GM12878 (cell line): ENCODE measurements around the gene ASIC4. TPM values are rescaled to one million over a fixed set of nuclear protein-coding genes. Genes with fewer than 3 reads are reported as not detected.

Experiments
- ATAC-seq: fragments of 200-7000 bp; cut with Tn5 transposase; 3 replicates; pipeline ENCODE4 v1.9.1; 2020; ENCODE audit warnings: mild to moderate bottlenecking, moderate library complexity
- BruUV-seq: library from RNA; stranded (reverse); fragments of 400-500 nt; replicated peaks from 2 replicates; lab custom pipeline; 2021; lab: Mats Ljungman, UMichigan
- CTCF ChIA-PET: fragments of 300-600 bp; sonication (Branson Sonifier 250); formaldehyde crosslinking; extraction: SDS; loops from one replicate; lab custom pipeline; 2021; ENCODE audit warnings: inconsistent platforms; lab: Yijun Ruan, JAX
- POLR2A ChIA-PET: fragments of 350-600 bp; formaldehyde crosslinking; extraction: SDS; loops from one replicate; lab custom pipeline; 2021; ENCODE audit warnings: inconsistent platforms; lab: Charles Lee
- RAD21 ChIA-PET: fragments of 300-600 bp; sonication (Branson Sonifier 250); formaldehyde crosslinking; loops from one replicate; lab custom pipeline; 2023; ENCODE audit warnings: antibody characterized with exemption; ENCODE audit not compliant: unreplicated experiment; lab: Charles Lee
- SMC1A ChIA-PET: fragments of 300-600 bp; sonication (Branson Sonifier 250); formaldehyde crosslinking; loops from one replicate; lab custom pipeline; 2023; ENCODE audit not compliant: unreplicated experiment, uncharacterized antibody; lab: Charles Lee
- DNase-seq: peaks from one replicate; pipeline ENCODE4 v3.0.0-alpha.2; 2011; ENCODE audit warnings: low read depth, low spot score
- FAIRE-seq: peaks from 3 replicates; lab custom pipeline; 2011; peaks lifted over from hg19 to GRCh38; lab: Jason Lieb, UNC
- H2AFZ ChIP-seq: 2 replicates; pipeline ENCODE4 v1.6.0; 2011; ENCODE audit warnings: low read depth, low read length, control low read depth; ENCODE audit not compliant: control insufficient read depth
- H3K27ac ChIP-seq: 2 replicates; pipeline ENCODE4 v1.5.1; 2011; ENCODE audit warnings: control low read depth; ENCODE audit not compliant: control insufficient read depth, insufficient read depth
- H3K27me3 ChIP-seq, 2 experiments: replicated peaks in 1 of 2; 2 replicates each; pipeline versions ENCODE4 v1.6.0 to v1.6.1; 2011; ENCODE audit warnings: low read length in 1 of 2; ENCODE audit not compliant: control insufficient read depth in 2 of 2, insufficient read depth in 2 of 2
- H3K36me3 ChIP-seq, 2 experiments: 2 replicates each; pipeline ENCODE4 v1.5.1; 2011; ENCODE audit warnings: low read length in 1 of 2; ENCODE audit not compliant: control insufficient read depth in 2 of 2, insufficient read depth in 2 of 2
- H3K4me1 ChIP-seq: 2 replicates; pipeline ENCODE4 v1.6.1; 2011; ENCODE audit warnings: mild to moderate bottlenecking, low read length, moderate library complexity, mixed read lengths; ENCODE audit not compliant: control insufficient read depth, insufficient read depth
- H3K4me2 ChIP-seq: 2 replicates; pipeline ENCODE4 v1.6.0; 2011; ENCODE audit warnings: control low read depth; ENCODE audit not compliant: control insufficient read depth, insufficient read depth
- H3K4me3 ChIP-seq: fragments of 200-600 bp; sonication (generic); 2 replicates; pipeline ENCODE4 v1.5.1; 2016
- H3K79me2 ChIP-seq: 2 replicates; pipeline ENCODE4 v1.6.0; 2011; ENCODE audit warnings: low read length; ENCODE audit not compliant: control insufficient read depth, insufficient read depth
- H3K9ac ChIP-seq: 2 replicates; pipeline ENCODE4 v1.8.0; 2011; ENCODE audit warnings: low read length, control low read depth, mixed read lengths; ENCODE audit not compliant: control insufficient read depth, insufficient read depth
- H3K9me3 ChIP-seq: replicated peaks from 3 replicates; pipeline ENCODE4 v1.5.1; 2011; ENCODE audit warnings: mild to moderate bottlenecking, low read length; ENCODE audit not compliant: control insufficient read depth, insufficient read depth
- H4K20me1 ChIP-seq: 2 replicates; pipeline ENCODE4 v1.6.0; 2011; ENCODE audit not compliant: control insufficient read depth, insufficient read depth
- ATF2 ChIP-seq: IDR thresholded peaks from 2 replicates; pipeline ENCODE4 v1.6.1; 2012; ENCODE audit warnings: low read length, inconsistent platforms
- ATF7 ChIP-seq: fragments of 450-650 bp; IDR thresholded peaks from 2 replicates; pipeline ENCODE4 v1.6.1; 2016; ENCODE audit warnings: low read depth, mild to moderate bottlenecking
- ELK1 ChIP-seq: IDR thresholded peaks from 2 replicates; pipeline ENCODE4 v1.6.1; 2012; ENCODE audit warnings: low read depth, low read length, improper control_type of control experiment
- GABPA ChIP-seq: IDR thresholded peaks from 2 replicates; pipeline ENCODE4 v1.6.1; 2014; ENCODE audit warnings: antibody characterized with exemption, low read depth, mild to moderate bottlenecking, inconsistent platforms
- HCFC1 ChIP-seq: fragments of 150-350 bp; IDR thresholded peaks from 2 replicates; pipeline ENCODE4 v1.6.1; 2014; ENCODE audit warnings: low read length
- HDAC6 ChIP-seq: fragments of 200-600 bp; sonication (generic); IDR thresholded peaks from one replicate; pipeline ENCODE4 v1.8.0; 2017; ENCODE audit warnings: antibody characterized with exemption; ENCODE audit not compliant: unreplicated experiment
- IRF5 ChIP-seq: fragments of 450-650 bp; IDR thresholded peaks from 2 replicates; pipeline ENCODE4 v1.6.1; 2017; ENCODE audit warnings: borderline replicate concordance
- JUNB ChIP-seq: IDR thresholded peaks from 2 replicates; pipeline ENCODE4 v1.6.1; 2016; ENCODE audit warnings: antibody characterized with exemption, mild to moderate bottlenecking
- NFXL1 ChIP-seq: fragments of 450-650 bp; IDR thresholded peaks from 2 replicates; pipeline ENCODE4 v1.6.1; 2017; ENCODE audit warnings: antibody characterized with exemption, mild to moderate bottlenecking, borderline replicate concordance
- NFYB ChIP-seq: IDR thresholded peaks from 2 replicates; pipeline ENCODE4 v1.6.1; 2011; ENCODE audit warnings: low read depth, mild to moderate bottlenecking, low read length, improper control_type of control experiment, moderate library complexity; ENCODE audit not compliant: insufficient read depth
- PML ChIP-seq: IDR thresholded peaks from 2 replicates; pipeline ENCODE4 v1.6.1; 2012; ENCODE audit warnings: low read length, inconsistent platforms
- POLR2AphosphoS5 ChIP-seq: IDR thresholded peaks from 2 replicates; pipeline ENCODE4 v1.6.1; 2011; ENCODE audit warnings: mild to moderate bottlenecking, low read length, inconsistent platforms
- RAD51 ChIP-seq: fragments of 450-650 bp; IDR thresholded peaks from 2 replicates; pipeline ENCODE4 v1.6.1; 2016; ENCODE audit warnings: moderate library complexity, mild to moderate bottlenecking, inconsistent platforms
- SRF ChIP-seq, 2 experiments: IDR thresholded peaks; 2 replicates each; pipeline ENCODE4 v1.6.1; 2011; ENCODE audit warnings: low read depth in 2 of 2, low read length in 2 of 2, mild to moderate bottlenecking in 1 of 2, moderate library complexity in 1 of 2
- STAT1 ChIP-seq: fragments of 450-650 bp; conservative IDR thresholded peaks from 2 replicates; pipeline ENCODE4 v1.6.1; 2014; ENCODE audit warnings: antibody characterized with exemption, mild to moderate bottlenecking
- WGBS: methylation state at CpG from one replicate; pipeline ENCODE4 v1.1.6; 2016; ENCODE audit warnings: low lambda C conversion rate; ENCODE audit not compliant: insufficient replicate concordance, insufficient coverage; ENCODE audit errors: missing lambda C conversion rate; 5-methylcytosine and 5-hydroxymethylcytosine counted together
- in situ Hi-C: fragments of 300-500 bp; cut with MboI; formaldehyde crosslinking; loops from 9 replicates; pipeline ENCODE4 v1.14.3; 2018; ENCODE audit warnings: mixed read lengths
- intact Hi-C: fragments of 100-400 bp; cut with micrococcal nuclease; formaldehyde crosslinking; loops from one replicate; pipeline ENCODE4 v1.14.2; 2022; ENCODE audit not compliant: unreplicated experiment
- polyA plus RNA-seq, 11 experiments: library from polyadenylated mRNA; depleted of rRNA in 4 of 11; unstranded in 6 of 11; stranded (reverse) in 5 of 11; fragments of >200 nt; fragmentation: Nextera tagmentation in 4 of 11; fragmentation: Illumina TruSeq in 1 of 11; extraction: Ambion mirVana in 4 of 11; extraction: Trizol in 1 of 11; gene quantifications; 1 replicate in 1 of 11; 2 replicates in 10 of 11; pipeline versions ENCODE4 v1.2.1 to v1.2.3, GENCODE V29; 2011 to 2016; ENCODE audit warnings: inconsistent platforms in 2 of 11, missing spikeins in 2 of 11, low read depth in 1 of 11
- total RNA-seq, 4 experiments: library from RNA; depleted of rRNA in 3 of 4; stranded (reverse); fragments of >200 nt in 3 of 4; fragmentation: Illumina TruSeq in 1 of 4; extraction: Trizol in 1 of 4; gene quantifications; 2 replicates each; pipeline versions ENCODE4 v1.2.1 to v1.2.3, GENCODE V29; 2013 to 2021

ASIC4 gene
- total and polyA plus RNA-seq, 10 of the 15 experiments (the other 5 are each of a cell fraction or from before 2014, with no cell fraction given): 0.01 TPM; not detected in 9

- no peak for ATAC-seq
- WGBS: 18% methylated on average over 17 of the region's 17 CpGs
- RAD21 ChIA-PET: no interaction called here
- Histone ChIP-seq H3K27ac (no peak overlapping the region), H3K27me3 (peaks cover 9 to 23% of the 10 kb centered on the region in 2 experiments), H3K9ac (no peak overlapping the region), H3K4me1 (no peaks in the 10 kb centered on the region), H3K36me3 (no peaks in the 10 kb centered on the region), H3K79me2 (no peaks in the 10 kb centered on the region), H2AFZ (no peak overlapping the region), H3K9me3 (no peaks in the 10 kb centered on the region), H3K4me2 (no peak overlapping the region), H4K20me1 (no peaks in the 10 kb centered on the region), H3K4me3 (no peak overlapping the region)
- no peak for FAIRE-seq
- POLR2A ChIA-PET: interaction anchor here (0.6 kb wide), 1 partner anchor 150 kb away, joined by 3 read pairs; no protein-coding TSS in a partner anchor
- in situ Hi-C loops: no loop called here
- CTCF ChIA-PET: interaction anchor here (1.2 kb wide), 1 partner anchor 41 kb away, joined by 3 read pairs; no protein-coding TSS in a partner anchor
- SMC1A ChIA-PET: no interaction called here
- DNase-seq: no peak
- intact Hi-C loops: no loop called here
- TF ChIP-seq JUNB: no peak
- TF ChIP-seq ATF7: no peak
- no peak for TF ChIP-seq NFXL1
- TF ChIP-seq STAT1: no peak
- TF ChIP-seq PML: no peak
- no peak for TF ChIP-seq POLR2AphosphoS5
- no peak for TF ChIP-seq NFYB
- TF ChIP-seq IRF5: no peak
- no peak for TF ChIP-seq SRF (IDR thresholded peaks at IDR 0.05; ENCODE audit: low read depth in 2 of 2, low read length in 2 of 2)
- TF ChIP-seq HDAC6: no peak
- no peak for TF ChIP-seq GABPA
- no peak for TF ChIP-seq RAD51
- TF ChIP-seq HCFC1: no peak
- TF ChIP-seq ATF2: no peak
- no peak for TF ChIP-seq ELK1
- no TSS peak for BruUV-seq
Measured at GRCh38 chr2:219488149-219488843, 26.0 kb upstream of the ASIC4 start.
